ENCODE measurements around the gene MOB2. TPM values are rescaled to one million over a fixed set of nuclear protein-coding genes. Genes with fewer than 3 reads are reported as not detected.
"Not testable (repeated sequence)": the region's sequence is repeated elsewhere in the genome, so short reads cannot be mapped to it uniquely, and the experiment has no call there.

Gene MOB2
- total RNA-seq, 1 donor from 2014 or later: 27.1 TPM

DNA sequence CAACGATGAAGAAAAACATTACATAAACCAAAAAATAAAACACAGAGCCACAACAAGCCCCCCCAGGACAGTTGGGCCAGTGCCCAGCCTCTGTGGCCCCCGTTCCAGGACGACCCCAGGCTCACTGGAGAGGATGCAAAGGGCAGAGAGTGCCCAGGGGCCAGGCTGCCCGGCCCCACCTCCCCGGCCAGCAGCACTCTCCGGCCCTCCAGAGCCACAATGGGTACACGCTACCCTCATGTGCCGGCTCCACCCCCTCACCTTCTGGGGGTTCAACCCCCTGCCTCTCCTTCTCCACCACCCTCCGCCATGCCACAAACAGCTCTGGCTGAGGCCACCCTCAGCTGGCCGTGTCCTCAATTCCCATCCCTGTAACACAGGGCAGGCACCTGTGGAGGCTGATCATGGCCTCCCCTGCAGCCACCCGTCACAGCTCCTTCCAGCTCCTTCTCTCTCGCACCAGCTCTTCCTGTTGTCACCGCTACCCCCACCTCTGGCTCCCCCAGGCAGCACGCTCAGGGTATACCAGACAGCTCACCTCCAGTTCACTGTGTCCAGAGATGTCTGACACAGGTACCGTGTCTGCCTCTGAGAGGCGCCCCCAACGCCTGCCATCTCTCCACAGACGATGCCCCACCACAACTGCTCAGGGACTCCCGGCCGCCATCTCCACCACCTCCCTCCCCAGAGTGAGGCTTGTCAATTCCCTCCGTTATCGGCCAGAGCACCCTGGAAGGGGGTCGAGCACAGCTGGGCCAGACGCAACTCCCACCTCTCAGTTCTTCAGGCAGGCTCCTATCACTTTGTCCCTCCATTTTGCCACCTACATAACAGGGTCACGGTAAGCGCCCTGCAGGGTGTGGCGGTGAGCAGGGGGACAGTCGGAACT lies 30.8 kb upstream of the MOB2 start:
- no peak for DNase-seq

DNA sequence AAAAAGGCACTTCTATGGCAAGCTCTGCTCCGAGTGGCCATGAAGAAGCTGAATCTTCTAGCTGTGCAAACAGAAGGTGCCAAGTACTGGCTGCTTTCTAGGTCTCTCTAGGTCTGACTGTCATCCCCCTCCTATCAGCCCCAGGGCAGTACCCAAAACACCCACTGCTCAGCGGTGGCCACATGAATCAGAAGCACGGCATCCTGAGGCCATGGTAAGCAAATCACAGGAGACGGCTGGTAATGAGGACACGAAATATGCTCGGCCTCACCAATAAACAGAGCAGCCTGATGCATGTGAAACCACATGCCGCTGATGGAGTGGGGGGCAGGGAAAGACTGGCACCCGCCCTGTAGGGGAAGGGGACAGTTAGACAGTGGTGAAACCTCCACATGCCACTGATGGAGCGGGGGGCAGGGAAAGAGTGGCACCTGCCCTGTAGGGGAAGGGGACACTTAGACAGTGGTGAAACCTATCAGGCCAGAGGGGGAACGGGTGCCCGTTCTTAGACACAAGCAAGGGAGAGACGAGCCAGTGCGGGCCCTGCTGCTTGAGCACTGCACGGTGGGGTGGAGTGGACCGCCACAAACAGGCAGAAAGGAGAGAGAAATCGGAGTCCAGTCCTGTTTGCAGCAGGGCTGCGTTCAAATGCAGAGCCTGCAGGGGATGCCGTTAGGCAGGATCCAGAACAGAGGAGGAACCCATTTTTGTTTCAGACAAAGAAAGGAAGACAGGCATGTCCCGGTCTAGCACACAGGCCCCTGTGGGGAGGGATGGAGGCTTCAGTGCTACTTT lies 29.9 kb upstream of the MOB2 start:
- no peak for DNase-seq

DNA sequence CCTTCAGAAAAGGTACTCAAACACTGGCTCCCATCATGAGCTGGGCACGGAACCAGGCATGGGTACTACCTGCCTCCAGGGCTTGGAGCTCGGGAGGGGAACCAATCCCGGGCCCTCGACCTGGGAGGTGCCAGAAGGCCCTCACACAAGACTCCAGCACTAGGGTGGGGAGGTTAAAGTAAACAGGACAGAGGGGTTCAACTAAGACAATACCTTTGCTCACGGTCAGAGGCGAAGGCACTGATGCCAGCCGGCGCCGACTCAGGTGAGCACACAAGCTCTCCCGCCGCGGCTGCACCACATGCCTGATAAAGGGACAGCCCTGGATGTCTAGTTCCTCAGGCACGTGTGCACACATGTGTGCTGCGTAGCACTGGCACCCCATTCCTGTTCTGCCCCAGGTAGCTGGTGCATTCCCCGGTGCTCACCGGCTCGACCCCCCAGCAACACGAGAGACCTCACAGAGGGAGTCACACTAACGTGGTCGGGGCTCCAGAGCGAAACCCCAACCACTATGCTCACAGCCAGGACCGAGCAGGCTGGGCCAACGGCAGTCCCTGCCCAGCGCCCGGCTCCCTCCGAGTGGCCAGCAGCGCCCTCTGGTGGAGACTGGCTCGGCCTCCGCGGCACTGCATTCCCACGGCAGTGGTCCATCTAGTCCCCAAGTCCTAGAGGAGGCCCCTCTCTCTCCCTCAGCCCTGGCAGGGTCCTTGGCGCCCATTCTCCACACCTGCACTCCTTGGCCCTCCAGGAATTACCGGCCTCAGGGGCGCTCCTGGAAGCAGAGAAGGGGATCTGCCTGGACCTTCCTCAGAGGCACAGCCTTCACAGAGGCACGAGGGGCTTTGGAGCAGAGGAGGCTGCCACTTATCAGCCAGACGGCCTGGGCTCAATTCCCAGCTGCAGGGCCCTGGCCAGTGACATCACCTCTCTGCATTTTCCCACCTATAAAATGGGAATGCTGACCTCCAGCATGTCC lies 28.8 kb upstream of the MOB2 start:
- peak; percentile 83 for DNase-seq

DNA sequence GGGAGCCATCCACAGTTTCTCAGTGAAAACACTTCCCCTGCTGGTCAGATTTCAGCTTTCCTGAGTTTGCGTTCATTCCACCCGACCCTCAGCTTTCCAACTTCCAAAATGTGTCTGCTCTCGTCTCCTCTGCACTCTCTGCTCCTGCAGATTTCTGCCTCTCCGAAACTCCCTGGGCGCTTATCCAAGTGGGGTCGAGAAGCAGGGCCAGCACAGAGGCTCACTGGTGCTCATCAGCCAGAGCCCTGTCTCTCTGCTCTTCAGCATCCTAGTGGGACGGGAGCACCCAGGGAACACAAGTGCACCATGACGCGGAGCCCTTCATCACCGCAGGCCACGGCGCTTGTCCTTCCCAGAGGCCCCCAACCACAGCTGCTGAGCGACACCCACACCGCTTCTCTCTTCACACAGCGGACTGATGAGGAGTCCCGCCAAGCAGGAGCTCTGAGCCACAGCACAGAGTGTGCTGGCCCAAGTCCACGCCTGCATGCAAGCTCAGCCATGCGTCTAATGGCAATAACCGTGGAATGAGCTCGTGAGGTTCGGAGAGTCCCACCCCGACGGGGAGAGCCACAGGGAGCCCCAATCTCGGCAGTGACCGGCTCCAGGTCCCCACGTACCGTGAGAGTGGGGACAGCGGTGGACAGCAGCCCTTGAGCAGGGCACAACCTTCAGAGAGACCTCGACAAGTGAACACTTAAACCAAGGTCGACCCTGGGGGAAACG lies 27.9 kb upstream of the MOB2 start:
- peak; percentile 50 for DNase-seq

DNA sequence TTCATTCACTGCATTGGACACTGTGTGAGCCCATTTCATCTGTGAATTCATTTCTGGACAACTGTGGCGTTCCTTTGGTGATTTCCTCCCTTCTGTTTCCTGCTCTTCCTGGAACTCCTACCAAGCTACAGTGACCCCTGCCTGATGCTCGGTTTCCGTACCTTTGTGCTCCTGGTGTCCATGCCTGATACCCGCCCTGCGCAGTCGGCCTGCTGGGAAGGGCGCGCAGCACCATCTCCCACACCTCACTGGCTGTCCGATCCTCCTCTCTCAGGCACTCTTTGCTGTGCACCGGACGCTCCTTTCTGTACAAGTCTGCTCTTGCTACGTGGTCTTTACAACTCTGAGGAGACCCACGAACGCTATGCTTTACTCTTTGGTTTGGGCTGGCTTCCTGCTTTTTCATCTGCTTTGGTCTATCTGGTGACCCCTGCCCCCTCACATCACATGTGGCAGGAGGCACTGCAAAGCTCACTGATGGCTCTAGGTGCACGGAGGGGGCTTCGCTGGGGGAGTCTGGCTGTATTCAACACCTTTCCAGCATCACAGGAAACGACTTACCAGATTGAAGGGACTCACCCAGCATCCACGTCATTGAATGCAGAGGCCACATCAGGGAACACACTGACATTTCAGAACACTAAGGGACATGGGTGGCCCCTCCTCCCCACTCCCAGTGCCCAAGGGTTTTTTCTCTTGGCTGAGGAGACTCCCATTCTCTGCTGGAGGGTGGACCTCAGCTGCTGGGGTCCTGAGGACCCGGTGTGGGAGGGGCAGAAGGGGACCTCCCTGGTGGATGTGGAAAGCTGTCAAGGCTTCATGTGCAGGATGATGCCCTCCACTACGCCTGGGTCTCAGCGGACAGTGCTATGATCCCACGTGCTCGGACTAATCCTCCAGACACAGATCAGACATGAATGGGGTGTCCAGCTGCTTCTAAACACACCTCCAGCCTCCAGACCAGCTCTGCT lies 27.0 kb upstream of the MOB2 start:
- no peak for DNase-seq

DNA sequence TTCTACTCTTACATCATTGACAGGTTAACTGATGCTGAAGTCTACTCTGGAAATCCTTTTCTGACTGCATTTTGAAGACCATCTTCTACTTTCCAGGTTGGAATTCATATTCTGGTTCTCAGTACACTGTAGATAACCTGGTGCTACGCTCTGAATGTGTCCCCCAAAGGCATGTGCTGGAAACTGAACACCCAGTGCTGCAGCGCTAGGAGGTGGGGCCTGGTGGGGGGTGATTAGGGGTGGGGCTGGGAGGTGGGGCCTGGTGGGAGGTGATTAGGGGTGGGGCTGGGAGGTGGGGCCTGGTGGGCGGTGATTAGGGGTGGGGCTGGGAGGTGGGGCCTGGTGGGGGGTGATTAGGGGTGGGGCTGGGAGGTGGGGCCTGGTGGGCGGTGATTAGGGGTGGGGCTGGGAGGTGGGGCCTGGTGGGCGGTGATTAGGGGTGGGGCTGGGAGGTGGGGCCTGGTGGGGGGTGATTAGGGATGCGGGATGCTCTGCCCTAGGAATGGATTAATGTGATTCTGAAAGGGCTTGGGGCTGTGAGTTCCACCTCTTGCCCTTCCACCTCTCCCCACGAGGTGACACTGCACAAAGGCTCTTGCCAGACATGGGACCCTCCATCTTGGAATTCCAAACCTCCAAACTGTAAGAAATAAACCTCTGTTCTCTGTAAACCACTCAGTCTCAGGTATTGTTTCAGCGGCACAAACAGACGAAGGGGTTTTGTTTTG lies 26.1 kb upstream of the MOB2 start:
- DNase-seq: not testable (repeated sequence)

DNA sequence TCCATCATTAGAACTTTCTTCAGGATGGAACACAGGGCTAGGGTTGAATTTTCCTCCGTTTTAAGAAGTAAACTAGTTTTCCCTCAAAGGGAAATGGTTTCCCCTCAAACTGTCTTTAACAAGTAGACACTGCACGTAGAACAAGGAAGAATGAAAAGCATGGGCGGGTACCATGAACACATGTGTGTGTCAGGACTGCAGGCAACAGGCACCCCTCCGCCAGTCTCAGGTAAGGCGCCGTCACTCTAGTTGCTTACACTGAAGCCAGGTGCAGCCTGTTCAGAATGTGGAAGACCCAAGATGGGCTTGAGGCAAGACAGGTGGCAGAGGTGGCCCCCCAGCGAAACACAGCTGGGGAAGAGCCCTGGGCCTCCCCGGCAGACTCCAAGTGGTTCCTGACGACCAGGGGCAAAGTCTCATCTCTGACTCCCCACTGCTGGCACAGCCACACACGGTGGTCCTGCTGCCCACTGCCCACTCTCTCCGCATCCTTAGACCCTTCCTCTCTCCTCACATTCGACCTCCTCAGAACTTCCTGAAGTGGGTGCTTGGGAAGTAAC lies 25.4 kb upstream of the MOB2 start:
- DNase-seq: no peak

DNA sequence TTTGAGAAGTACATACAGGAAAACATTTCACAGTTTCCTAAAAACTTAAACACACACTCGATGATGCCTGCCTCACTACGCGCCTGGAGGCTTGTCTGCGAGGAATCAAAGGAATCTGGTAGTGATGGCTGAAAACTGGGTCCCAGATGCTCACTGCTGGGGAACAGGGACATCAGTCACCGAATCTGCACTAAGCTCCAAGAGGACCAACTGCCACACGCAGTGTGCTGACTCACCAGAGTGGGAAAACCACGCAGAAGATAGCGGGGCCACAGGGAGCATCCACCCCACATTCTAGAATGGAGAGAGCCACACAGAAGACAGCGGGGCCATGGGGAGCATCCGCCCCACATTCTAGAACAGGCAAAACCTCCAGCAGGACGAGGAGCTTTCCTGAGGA lies 24.3 kb upstream of the MOB2 start:
- DNase-seq: no peak

DNA sequence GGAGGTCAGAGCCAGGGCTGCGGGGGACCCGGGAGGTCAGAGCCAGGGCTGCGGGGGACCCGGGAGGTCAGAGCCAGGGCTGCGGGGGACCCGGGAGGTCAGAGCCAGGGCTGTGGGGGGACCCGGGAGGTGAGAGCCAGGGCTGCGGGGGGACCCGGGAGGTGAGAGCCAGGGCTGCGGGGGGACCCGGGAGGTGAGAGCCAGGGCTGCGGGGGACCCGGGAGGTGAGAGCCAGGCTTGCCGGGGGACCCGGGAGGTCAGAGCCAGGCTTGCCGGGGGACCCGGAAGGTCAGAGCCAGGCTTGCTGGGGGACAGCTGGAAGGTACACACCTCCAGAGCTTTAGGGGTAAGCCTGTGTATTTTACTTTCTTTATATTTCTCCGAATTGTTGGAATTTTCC lies 23.8 kb upstream of the MOB2 start:
- DNase-seq: not testable (repeated sequence)

DNA sequence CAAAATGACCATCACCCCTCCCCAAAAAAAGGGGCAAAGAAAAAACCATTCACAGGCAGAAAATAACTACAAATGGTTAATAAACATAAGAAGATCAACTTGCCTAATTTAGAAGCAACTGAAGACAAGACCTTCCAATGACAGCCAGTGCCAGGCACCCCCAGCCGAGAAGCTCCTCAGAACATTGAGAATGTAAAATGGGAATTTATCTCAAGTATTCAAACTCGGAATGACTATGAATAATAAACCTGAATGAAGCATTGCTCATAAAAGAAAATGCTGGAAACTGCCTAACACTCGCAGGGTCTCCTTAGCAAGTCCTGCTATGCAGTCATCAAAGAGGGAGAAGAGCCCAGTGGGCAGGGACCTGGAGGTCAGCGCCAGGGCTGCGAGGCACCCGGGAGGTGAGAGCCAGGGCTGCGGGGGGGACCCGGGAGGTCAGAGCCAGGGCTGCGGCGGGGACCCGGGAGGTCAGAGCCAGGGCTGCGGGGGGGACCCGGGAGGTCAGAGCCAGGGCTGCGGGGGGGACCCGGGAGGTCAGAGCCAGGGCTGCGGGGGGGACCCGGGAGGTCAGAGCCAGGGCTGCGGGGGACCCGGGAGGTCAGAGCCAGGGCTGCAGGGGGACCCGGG lies 23.2 kb upstream of the MOB2 start:
- no peak for DNase-seq

DNA sequence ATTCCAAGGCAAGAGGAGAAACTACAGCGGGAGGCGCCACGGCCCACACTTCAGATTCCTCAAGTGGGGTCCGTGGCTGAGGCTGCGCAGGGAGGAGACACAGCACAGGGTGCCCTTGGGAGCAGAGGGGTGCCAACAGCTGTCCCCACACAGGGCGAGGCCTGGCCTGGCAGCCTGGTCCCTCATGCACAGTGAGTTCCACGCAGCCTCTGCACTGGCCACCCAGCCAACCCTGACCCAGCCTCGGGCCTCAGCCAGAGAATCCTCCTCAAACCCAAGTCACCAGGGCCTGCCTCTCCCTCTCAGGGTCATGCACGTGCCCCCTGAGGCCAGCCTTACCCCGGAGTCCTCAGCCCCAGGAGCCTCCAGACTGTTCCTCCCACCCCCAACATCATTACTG lies 22.4 kb upstream of the MOB2 start:
- no peak for DNase-seq

DNA sequence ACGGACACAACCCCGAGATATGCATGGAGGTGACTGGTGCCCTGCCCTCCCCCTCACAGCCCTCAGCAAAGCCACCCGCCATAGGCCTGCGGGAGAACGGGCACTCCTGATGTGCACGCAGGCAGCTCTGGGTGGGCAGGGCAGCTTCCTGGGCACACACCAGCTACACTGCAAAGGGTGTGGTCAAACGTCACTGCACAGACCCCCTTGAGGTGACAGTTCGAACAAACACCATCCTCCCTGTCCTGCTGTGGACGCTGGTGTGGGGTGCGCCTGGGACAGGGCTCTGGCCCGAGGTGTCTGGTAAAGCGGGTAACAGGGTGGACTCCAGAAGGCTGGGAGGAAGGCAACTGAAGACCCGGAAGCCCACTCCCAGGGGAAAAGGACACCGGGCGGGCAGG lies 21.9 kb upstream of the MOB2 start:
- no peak for DNase-seq

DNA sequence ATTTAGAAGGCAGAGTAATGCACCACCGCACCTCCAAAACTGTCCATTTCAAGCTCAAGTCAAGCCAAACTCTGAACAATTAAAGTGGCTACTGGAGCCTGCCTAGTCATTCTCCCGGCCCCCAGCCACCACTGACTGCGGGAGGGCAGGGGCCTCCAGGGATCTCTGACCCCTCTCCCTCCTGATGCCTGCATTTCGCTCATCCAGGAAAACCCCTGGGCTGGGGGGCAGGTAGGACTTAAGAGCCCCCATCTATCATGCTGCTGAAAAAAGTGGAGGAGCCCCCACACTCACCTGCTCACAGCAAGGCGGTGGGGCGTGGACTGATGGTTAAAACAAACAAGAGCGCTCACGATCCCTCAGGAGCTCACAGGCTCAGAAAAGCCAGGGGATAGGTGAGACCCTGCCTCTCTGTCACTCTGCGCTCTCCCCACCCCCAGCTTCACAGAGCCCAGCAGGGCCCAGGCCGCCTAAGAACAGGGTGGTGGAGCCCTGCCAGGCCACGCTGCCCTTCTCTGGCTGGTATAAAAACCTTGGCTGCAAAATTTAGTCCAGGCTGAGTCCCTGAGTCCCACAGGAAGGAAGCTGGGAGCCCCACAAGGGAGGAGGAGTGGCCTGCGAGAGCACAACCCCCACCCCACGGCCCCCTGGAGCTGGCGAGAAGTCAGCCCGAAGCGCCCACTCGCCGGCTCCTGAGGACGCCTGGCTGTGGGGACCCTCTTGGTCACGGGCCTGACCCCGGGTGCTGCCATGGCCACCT lies 21.0 kb upstream of the MOB2 start:
- DNase-seq: no peak

DNA sequence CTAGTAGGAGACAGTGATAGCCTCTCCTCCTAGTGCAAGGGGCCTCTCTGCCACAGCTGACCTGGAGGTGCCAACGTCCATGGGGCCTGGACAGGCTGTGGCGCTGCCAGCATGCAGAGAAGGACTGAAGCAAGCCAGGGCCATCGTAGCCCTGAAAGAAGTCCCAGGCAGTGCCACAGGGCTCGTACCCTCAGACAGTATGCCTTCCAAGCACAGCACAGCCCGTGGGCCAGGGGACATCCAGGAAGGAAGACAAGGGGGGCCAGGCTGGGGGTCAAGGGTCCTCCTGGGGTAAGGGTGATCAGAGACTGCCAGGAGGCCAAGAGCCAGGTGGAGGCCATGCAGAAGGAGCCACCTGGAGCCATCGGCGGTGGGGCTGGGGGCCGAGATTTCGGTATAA lies 20.4 kb upstream of the MOB2 start:
- DNase-seq: no peak

DNA sequence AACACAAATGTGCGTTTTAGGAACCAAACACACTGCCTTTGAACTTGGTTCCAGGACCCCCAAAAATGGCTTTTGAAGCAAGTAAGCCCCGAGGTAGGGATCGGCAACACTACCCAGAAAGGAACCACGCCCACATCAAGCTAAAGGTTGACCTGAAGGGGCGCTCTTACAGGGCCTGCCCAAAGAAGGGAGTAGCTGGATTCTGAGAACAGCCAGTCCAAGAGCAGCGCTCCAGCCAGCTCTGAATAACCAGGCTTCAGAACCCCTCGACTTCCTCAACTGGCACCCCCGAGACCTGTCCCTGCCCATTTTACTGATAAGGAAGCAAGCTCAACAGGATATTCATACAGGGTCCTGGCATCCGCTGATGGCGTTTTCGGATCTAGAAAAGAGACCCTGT lies 18.9 kb upstream of the MOB2 start:
- no peak for DNase-seq

DNA sequence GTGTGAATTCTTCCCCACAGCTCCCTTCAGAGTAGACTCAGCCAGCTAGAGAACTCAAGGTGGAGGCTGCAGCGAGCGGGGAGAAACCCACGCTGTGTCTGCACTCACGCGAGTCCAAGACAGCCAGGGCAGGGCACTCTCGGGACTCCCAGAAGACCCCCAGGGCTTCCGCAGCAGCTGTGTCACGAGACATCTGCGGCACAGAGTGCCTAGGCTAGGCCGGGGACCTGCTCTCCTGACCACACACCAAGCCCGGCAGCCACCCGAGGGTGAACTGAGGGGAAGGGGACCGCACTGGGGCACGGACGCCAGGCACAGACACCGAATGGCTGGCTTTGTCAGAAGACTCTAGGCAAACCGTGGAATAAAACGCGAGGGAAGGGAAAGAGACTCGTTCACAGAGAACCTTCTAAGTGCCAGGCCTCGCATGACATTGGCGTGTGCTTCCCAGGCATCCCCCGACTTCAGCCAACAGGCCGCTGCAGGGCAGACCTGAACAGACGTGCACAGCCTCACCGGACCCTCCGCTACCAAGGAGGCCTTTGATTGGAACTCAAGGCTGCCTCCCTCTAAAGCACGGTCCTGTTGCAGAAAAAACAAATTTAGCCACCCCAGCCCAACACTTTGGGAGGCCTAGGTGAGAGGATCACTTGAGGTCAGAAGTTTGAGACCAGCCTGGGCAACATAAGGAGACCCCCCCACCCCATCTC lies 18.2 kb upstream of the MOB2 start:
- no peak for DNase-seq

DNA sequence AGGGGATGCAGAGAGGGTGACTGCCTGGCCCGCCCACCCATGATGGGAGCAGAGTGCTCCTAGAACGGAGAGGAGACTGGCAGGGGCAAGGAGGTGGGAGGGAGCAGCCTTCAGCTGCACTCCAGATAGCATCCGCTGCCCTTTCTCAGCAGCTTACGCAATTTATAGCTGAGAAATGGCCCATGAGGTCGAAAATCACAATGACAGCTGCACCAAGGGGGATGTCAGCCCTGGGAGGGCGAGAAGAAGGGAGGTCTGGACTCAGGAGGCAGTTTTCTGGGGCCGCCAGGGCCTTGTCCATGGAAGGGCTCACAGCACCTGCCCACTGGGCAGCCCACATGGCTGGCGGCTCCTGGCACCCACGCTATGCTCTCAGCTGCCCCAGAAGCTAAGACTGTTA lies 17.6 kb upstream of the MOB2 start:
- DNase-seq: no peak
